ENCODE measurements around the gene GRK5. TPM values are rescaled to one million over a fixed set of nuclear protein-coding genes. Genes with fewer than 3 reads are reported as not detected.
A peak's percentile ranks its signal among the peaks of the same experiment; 100 is the strongest.

Gene GRK5
- total RNA-seq, 2 donors from 2014 or later, result 3.4 to 4.9 TPM

- TF ChIP-seq POLR2A (IDR thresholded peaks at IDR 0.05), result no peak
- TF ChIP-seq, protein P1, sequence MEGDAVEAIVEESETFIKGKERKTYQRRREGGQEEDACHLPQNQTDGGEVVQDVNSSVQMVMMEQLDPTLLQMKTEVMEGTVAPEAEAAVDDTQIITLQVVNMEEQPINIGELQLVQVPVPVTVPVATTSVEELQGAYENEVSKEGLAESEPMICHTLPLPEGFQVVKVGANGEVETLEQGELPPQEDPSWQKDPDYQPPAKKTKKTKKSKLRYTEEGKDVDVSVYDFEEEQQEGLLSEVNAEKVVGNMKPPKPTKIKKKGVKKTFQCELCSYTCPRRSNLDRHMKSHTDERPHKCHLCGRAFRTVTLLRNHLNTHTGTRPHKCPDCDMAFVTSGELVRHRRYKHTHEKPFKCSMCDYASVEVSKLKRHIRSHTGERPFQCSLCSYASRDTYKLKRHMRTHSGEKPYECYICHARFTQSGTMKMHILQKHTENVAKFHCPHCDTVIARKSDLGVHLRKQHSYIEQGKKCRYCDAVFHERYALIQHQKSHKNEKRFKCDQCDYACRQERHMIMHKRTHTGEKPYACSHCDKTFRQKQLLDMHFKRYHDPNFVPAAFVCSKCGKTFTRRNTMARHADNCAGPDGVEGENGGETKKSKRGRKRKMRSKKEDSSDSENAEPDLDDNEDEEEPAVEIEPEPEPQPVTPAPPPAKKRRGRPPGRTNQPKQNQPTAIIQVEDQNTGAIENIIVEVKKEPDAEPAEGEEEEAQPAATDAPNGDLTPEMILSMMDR (IDR thresholded peaks at IDR 0.05), result no peak
- Histone ChIP-seq H3K36me3 (replicated peaks in 1 of 2; ENCODE audit: insufficient read depth in 1 of 2, low read depth in 2 of 2) (no peaks in the 10 kb centered on the region), H3K4me1 (no peaks in the 10 kb centered on the region), H3K4me3 (no peak overlapping the region), H3K27ac (no peak overlapping the region), H3K27me3 (no peaks in the 10 kb centered on the region), H3K9me3 (no peaks in the 10 kb centered on the region)
- DNase-seq (no peak), ATAC-seq (no peak)
- intact Hi-C loops (cut with DNase I), result no loop called here
- 85% methylated on average over 6 of the region's 6 CpGs for WGBS, 2 donors
Observed at GRCh38 chr10:119415121-119415520, 207.8 kb downstream of the GRK5 start.

DNA sequence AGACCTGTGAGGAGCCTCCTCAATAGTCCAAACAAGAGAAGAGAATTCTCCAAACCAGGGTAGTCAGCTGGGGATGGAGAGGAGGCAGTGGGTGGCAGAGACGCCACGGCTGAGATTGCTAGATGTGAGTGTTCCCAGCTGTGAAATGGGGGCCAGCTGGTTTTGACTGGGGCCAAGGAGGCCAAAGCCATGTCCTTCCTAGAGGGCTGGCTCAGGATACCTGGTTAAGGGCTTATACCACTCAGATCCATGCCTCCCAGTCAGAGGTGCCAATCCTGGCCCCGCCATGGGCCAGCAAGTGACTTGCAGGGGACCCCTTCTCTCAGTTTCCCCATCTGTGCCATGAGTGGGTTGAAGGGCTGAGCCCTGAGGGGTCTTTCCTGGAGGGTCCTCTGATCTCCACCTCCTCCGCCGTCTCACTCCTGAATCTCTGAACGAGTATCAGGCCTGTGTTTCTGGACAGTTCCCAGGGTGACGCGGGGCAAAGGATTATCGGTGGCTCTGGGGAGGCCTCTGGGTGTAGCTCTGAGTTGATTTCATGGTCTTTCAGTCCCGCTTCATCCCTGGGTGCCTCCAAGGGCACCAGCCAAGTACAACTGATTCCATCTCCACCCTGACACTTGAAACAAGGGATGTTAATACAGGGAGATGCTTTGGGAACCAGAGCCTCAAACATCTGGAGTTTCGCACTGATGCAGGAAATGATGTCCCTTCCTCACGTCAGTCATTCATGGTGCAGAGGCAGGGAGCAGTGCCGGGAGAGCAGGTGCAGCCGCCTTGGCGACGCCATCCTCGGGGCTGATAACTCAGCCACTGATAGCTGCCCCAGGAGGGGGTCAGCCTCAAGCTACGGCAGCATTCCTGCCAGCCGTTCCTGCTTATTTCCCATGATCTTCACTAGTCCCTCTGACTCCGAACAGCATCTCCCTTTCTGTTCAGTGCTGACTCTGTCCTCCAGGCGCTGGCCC, 208.4 kb downstream of the GRK5 start:
- Histone ChIP-seq H3K27ac (no peak overlapping the region), H3K27me3 (no peaks in the 10 kb centered on the region), H3K9me3 (no peaks in the 10 kb centered on the region), H3K4me3 (no peak overlapping the region), H3K36me3 (replicated peaks in 1 of 2; ENCODE audit: insufficient read depth in 1 of 2, low read depth in 2 of 2) (no peaks in the 10 kb centered on the region), H3K4me1 (peaks cover 2% of the 10 kb centered on the region)
- no peak for ATAC-seq
- intact Hi-C loops (cut with DNase I), result no loop called here
- DNase-seq, result no peak
- 76 to 82% methylated on average over 21 of the region's 21 CpGs for WGBS, 2 donors
- TF ChIP-seq, protein P1 (IDR thresholded peaks at IDR 0.05), result no peak
- no peak for TF ChIP-seq POLR2A (IDR thresholded peaks at IDR 0.05)

- DNase-seq, result peak; percentile 62 to 77 (median 70)
- H3K27ac ChIP-seq, result no peak overlapping the region
- H3K9me3 ChIP-seq, result no peaks in the 10 kb centered on the region
- H3K4me3 ChIP-seq, result no peak overlapping the region
- no peaks in the 10 kb centered on the region for H3K27me3 ChIP-seq
- TF ChIP-seq, protein P1 (IDR thresholded peaks at IDR 0.05), result peak; percentile 29 to 76 (median 66)
- no peak for TF ChIP-seq POLR2A (IDR thresholded peaks at IDR 0.05)
- no peaks in the 10 kb centered on the region for H3K36me3 ChIP-seq (replicated peaks in 1 of 2; ENCODE audit: insufficient read depth in 1 of 2, low read depth in 2 of 2)
- intact Hi-C loops (cut with DNase I), result no loop called here
- peak; percentile 52 for ATAC-seq
- peaks cover 12% of the 10 kb centered on the region for H3K4me1 ChIP-seq
- 27 to 36% methylated on average over 6 to 10 of the region's 10 CpGs for WGBS, 2 donors
Observed at GRCh38 chr10:119416855-119417254, 209.5 kb downstream of the GRK5 start.

- Histone ChIP-seq H3K36me3 (replicated peaks in 1 of 2; ENCODE audit: insufficient read depth in 1 of 2, low read depth in 2 of 2) (no peaks in the 10 kb centered on the region), H3K4me1 (peaks cover 22% of the 10 kb centered on the region), H3K27me3 (no peaks in the 10 kb centered on the region), H3K4me3 (no peak overlapping the region), H3K27ac (no peak overlapping the region), H3K9me3 (no peaks in the 10 kb centered on the region)
- intact Hi-C loops (cut with DNase I), result no loop called here
- ATAC-seq (no peak), DNase-seq (no peak)
- 70 to 80% methylated on average over 9 of the region's 9 CpGs for WGBS, 2 donors
- TF ChIP-seq, protein P1 (IDR thresholded peaks at IDR 0.05), result no peak
- no peak for TF ChIP-seq POLR2A (IDR thresholded peaks at IDR 0.05)
Observed at GRCh38 chr10:119417852-119418251, 210.5 kb downstream of the GRK5 start.
